HepG2 (cell line): ENCODE results near the gene PPP1R14D.

Experiments
- ARID2 ChIP-seq: sonication (generic); formaldehyde crosslinking; IDR thresholded peaks from 2 replicates; pipeline ENCODE4 v1.8.1; 2022; ENCODE audit warnings: mild to moderate bottlenecking, missing genetic modification reagents, borderline replicate concordance
- POLR2A ChIP-seq, 2 experiments: IDR thresholded peaks; 2 replicates each; pipeline ENCODE4 v1.6.1; 2011; ENCODE audit warnings: low read depth in 2 of 2, low read length in 2 of 2, mild to moderate bottlenecking in 1 of 2, moderate library complexity in 1 of 2; ENCODE audit not compliant: insufficient read depth in 1 of 2
- SRSF9 ChIP-seq: fragments of 200-400 bp; formaldehyde crosslinking; IDR thresholded peaks from 2 replicates; pipeline ENCODE4 v1.6.1; 2018; ENCODE audit warnings: borderline replicate concordance, mild to moderate bottlenecking, low read depth, low read length; ENCODE audit not compliant: insufficient read depth, poor library complexity, severe bottlenecking
- ZFP36 ChIP-seq: fragments of 150-350 bp; IDR thresholded peaks from 2 replicates; pipeline ENCODE4 v1.6.1; 2018; ENCODE audit warnings: borderline replicate concordance, low read length, low read depth; ENCODE audit not compliant: partially characterized antibody

DNA sequence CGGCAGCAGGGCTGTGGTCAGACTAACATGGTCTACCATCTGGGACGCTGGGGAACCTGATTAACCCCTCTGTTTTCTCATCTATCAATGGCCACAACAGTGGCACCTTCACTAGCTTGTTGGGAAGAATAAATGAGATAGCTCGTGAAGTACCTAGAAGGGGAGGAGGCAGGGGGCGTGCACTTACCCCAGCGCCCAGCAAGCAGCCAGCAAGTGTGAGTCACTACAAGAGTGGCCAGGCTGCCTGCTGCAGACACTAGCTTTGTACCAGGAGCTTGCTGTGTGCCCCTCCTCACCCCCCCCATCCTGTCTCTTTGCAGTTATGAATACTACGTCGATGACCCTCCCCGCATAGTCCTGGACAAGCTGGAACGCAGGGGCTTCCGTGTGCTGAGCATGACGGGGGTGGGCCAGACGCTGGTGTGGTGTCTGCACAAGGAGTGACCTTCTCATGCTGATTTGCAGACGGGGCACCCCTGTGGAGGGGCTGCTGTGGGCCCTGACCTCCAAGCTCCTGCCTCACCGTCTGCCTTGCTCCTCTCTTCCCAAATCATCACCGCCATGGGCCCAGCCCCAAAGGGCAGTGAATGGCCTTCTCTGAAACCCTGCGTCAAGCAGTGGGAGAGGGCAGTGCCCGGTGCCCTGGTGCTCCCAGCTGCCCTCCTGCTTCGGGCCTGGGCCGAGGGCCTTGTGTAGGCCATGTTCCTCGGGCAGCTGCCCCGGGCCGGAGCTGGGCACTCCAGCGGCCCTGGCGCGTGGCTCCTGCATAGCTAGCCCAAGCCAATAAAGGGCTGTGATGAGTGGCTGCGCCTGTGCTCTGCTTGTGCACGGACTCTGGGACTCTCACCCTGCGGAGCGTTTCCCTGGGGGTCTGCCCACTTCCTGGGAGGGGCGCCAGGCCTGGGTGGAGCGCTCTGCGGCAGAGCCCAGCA, 61.3 kb downstream of the PPP1R14D start:
- no peak for TF ChIP-seq ARID2 (CRISPR knock-in tag)
- no peak for TF ChIP-seq SRSF9
- no peak for TF ChIP-seq ZFP36
- TF ChIP-seq POLR2A (IDR thresholded peaks at IDR 0.05; ENCODE audit: insufficient read depth in 1 of 2, low read depth in 2 of 2, low read length in 2 of 2) = peak in 1 of 2 experiments; percentile 26; a peak in 1 of 4 replicates
